ENCODE results near the gene SERHL2. TPM values are rescaled to one million over a fixed set of nuclear protein-coding genes. Genes with fewer than 3 reads are reported as not detected.
"Not testable (repeated sequence)": the region's sequence is repeated elsewhere in the genome, so short reads cannot be mapped to it uniquely, and the experiment has no call there.

Gene SERHL2, protein sequence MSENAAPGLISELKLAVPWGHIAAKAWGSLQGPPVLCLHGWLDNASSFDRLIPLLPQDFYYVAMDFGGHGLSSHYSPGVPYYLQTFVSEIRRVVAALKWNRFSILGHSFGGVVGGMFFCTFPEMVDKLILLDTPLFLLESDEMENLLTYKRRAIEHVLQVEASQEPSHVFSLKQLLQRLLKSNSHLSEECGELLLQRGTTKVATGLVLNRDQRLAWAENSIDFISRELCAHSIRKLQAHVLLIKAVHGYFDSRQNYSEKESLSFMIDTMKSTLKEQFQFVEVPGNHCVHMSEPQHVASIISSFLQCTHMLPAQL
- total RNA-seq = 10 to 100 TPM in 1 of 4 donors, 1 to 10 TPM in 1, under 1 TPM in 1, not detected in 1; 0.84 to 13.4 (median 1.7) TPM

DNA sequence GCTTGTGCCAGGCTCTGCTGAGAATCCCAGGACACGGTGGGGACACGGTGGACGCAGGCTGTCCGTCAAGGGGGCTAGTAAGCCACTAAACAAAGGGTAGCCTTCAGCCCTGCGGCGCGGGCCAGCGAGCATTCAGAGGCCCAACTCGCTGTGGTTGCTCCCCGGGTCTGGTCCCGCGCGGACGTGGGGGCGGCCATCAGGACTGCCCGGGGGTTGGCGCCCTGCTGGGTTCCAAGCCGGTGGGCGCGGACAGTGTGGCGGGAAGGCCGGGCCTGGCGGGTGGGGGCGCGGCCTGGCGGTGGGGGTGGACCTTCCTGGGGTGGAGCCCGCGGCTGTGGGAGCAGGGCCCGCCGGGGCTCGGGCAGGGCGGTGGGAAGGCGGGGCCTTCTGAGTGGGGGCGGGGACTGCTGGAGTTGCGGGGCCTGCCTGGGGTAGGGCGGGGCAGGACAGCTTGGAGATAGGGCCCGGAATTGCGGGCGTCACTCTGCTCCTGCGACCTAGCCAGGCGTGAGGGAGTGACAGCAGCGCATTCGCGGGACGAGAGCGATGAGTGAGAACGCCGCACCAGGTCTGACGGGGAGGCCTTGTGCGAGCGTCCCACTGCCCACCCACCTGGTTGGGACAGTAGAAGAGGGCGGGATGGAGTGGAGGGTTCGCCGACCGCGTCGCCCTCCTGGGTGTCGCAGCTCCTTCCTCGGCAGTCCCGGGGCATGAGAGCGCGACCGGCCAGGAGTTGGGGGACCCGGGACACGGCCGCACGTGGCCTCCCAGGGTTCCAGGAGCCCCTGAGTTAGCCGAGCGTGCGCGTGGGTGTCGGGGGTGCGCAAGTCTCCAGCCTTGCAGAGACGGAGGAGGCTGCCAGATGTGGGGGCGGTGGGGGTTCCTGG is at the start of gene SERHL2:
Gene SERHL2, plus strand, starts transcription at position 482 of the 887 bp plus-strand sequence. Its CDS starts 65 bp downstream, at position 547.
- TF ChIP-seq POLR2A (IDR thresholded peaks at IDR 0.05) = peak; percentile 32 to 42
- TF ChIP-seq, protein P1, sequence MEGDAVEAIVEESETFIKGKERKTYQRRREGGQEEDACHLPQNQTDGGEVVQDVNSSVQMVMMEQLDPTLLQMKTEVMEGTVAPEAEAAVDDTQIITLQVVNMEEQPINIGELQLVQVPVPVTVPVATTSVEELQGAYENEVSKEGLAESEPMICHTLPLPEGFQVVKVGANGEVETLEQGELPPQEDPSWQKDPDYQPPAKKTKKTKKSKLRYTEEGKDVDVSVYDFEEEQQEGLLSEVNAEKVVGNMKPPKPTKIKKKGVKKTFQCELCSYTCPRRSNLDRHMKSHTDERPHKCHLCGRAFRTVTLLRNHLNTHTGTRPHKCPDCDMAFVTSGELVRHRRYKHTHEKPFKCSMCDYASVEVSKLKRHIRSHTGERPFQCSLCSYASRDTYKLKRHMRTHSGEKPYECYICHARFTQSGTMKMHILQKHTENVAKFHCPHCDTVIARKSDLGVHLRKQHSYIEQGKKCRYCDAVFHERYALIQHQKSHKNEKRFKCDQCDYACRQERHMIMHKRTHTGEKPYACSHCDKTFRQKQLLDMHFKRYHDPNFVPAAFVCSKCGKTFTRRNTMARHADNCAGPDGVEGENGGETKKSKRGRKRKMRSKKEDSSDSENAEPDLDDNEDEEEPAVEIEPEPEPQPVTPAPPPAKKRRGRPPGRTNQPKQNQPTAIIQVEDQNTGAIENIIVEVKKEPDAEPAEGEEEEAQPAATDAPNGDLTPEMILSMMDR (IDR thresholded peaks at IDR 0.05 in 4 of 5, conservative IDR thresholded peaks at IDR 0.05 in 1 of 5) = no peak
- in situ Hi-C loops (cut with MboI; ENCODE audit: low sequenced_read_pairs in 4 of 4) = no loop called here

DNA sequence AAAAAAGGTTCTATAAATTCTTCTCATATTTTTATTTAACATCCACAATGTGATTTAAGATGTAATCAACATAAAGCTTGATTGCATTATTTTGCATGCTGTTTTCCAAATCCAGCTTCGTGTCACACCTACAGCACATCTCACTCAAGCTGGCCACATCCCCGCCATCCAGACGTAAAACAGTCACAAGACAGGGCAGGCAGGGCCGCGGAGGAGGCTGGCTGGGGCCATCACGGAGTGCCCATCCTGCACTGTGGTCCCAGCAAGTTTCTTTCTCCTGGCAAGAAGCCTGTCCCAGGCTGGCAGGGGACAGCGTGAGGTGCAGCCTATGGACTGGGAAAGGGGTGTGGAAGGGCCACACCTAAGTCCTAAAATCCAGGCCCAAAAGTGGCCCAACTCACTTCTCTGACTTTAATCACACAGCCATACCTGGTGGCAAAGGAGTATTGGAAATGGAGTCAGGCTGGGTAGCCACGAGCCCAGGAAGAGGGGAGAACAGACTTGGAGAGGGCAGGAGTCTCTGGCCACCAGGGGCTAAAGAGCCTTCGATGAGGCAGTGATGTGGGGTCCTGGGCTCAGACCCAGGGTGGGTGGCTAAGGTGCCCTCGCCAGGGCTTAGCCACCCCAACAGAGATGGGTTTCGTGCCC is 45.3 kb upstream of the SERHL2 start:
- H3K36me3 ChIP-seq; in situ Hi-C loops (cut with MboI; ENCODE audit: low sequenced_read_pairs in 4 of 4); DNase-seq; H3K27me3 ChIP-seq; ATAC-seq; H3K4me3 ChIP-seq; intact Hi-C loops (cut with DNase I; ENCODE audit: low total_unique reads); H3K9me3 ChIP-seq; H3K4me1 ChIP-seq; H3K27ac ChIP-seq: not testable (repeated sequence)

More for the DNA sequence above, at the start of gene SERHL2:
- H3K4me3 ChIP-seq = peak within 1 kb of the TSS; percentile 60 to 76 (median 62)
- no peaks in the 10 kb centered on the region for H3K9me3 ChIP-seq
- peaks cover 0 to 6% of the 10 kb centered on the region in 2 donors for H3K4me1 ChIP-seq
- ATAC-seq = peak; percentile 83 to 90
- intact Hi-C loops (cut with DNase I; ENCODE audit: low total_unique reads) = loop anchor here (2.0 kb wide), 1 partner anchor 21 kb away; no protein-coding TSS in a partner anchor
- H3K27me3 ChIP-seq = no peaks in the 10 kb centered on the region
- peak within 1 kb of the TSS in 3 of 4 donors; percentile 15 to 48 (median 46) for H3K27ac ChIP-seq
- DNase-seq = peak; percentile 62 to 87
- H3K36me3 ChIP-seq = no peaks in the 10 kb centered on the region

DNA sequence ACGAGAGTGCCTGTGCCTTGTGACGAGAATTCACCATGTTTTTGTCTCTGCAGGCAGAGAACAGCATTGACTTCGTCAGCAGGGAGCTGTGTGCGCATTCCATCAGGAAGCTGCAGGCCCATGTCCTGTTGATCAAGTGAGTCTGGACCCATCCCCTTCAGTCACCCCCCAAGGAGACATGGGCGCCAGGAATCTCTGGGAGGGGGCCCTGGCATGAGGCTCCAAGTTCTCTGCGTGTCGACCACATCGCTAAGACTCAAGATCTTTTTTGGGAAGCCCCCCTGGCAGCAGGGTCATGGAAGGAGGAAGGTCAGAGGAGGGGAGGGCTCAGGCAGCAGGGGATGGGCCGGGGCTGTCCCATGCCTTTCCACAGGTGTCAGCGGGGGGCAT is 44.8 kb upstream of the SERHL2 start:
- H3K36me3 ChIP-seq; H3K27ac ChIP-seq; ATAC-seq; H3K9me3 ChIP-seq; H3K4me1 ChIP-seq; H3K27me3 ChIP-seq; H3K4me3 ChIP-seq; intact Hi-C loops (cut with DNase I; ENCODE audit: low total_unique reads); DNase-seq; in situ Hi-C loops (cut with MboI; ENCODE audit: low sequenced_read_pairs in 4 of 4): not testable (repeated sequence)

DNA sequence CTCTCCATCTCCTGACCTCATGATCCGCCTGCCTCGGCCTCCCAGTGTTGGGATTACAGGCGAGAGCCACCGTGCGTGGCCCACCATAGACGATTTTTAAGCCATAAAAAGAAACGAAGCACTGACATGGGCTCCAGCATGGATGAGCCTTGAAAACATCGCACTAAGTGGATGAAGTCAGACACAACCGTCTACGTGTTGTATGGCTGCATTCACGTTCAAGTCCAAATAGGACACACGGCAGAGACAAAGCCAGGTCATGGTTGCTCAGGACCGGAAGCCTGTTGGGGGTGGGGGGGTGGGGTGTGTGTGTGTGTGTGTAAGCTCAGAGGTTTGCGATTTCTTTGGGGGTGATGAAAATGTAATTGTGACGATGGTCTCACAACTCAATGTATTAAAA is 44.2 kb upstream of the SERHL2 start:
- TF ChIP-seq, protein P1 (IDR thresholded peaks at IDR 0.05 in 4 of 5, conservative IDR thresholded peaks at IDR 0.05 in 1 of 5) = no peak
- no peak for TF ChIP-seq POLR2A (IDR thresholded peaks at IDR 0.05)
- in situ Hi-C loops (cut with MboI; ENCODE audit: low sequenced_read_pairs in 4 of 4) = no loop called here

DNA sequence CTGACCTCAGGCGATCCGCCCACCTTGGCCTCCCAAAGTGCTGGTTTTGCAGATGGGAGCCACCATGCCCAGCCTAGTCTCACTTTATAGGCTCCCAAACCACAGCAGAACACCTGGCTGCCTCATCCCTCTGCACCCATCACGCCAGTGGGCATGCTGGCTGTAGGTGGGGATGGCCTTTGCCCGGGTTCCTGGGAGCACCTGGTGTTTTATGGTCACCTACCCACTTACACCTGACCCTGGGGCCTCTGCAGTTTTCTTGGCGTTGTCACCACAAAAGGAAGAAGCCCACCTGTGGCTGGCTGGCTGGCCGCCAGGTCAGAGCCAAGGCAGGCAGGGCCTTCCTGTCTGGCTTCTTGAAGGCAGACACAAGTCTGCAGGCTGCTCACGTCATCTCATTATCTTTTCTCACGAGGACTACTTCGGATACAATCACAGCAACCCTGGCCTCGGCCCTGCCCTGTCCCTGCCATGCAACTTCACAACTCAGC is 42.3 kb upstream of the SERHL2 start:
- no peak for DNase-seq
- no peak overlapping the region for H3K27ac ChIP-seq
- TF ChIP-seq, protein P1 (IDR thresholded peaks at IDR 0.05 in 4 of 5, conservative IDR thresholded peaks at IDR 0.05 in 1 of 5) = no peak
- TF ChIP-seq POLR2A (IDR thresholded peaks at IDR 0.05) = no peak
- intact Hi-C loops (cut with DNase I; ENCODE audit: low total_unique reads) = no loop called here
- no peaks in the 10 kb centered on the region for H3K9me3 ChIP-seq
- no peaks in the 10 kb centered on the region for H3K4me1 ChIP-seq
- H3K4me3 ChIP-seq = no peak overlapping the region
- no peaks in the 10 kb centered on the region for H3K27me3 ChIP-seq
- in situ Hi-C loops (cut with MboI; ENCODE audit: low sequenced_read_pairs in 4 of 4) = no loop called here
- H3K36me3 ChIP-seq = peaks cover 0 to 9% of the 10 kb centered on the region in 2 donors
- no peak for ATAC-seq

More for the DNA sequence above, 44.2 kb upstream of the SERHL2 start:
- H3K27ac ChIP-seq = no peak overlapping the region
- intact Hi-C loops (cut with DNase I; ENCODE audit: low total_unique reads) = no loop called here
- H3K4me1 ChIP-seq = no peaks in the 10 kb centered on the region
- H3K4me3 ChIP-seq = no peak overlapping the region
- DNase-seq (no peak), ATAC-seq (no peak)
- H3K9me3 ChIP-seq = no peaks in the 10 kb centered on the region
- no peaks in the 10 kb centered on the region for H3K27me3 ChIP-seq
- peaks cover 0 to 5% of the 10 kb centered on the region in 2 donors for H3K36me3 ChIP-seq
